NB4 (cell line): ENCODE results near the gene LYPLA2.
"Not testable (repeated sequence)": the region's sequence is repeated elsewhere in the genome, so short reads cannot be mapped to it uniquely, and the experiment has no call there.

Source experiments
- DNase-seq: peaks from one replicate; pipeline ENCODE4 v3.0.0; 2010; ENCODE audit warnings: low read depth
- H3K4me3 ChIP-seq: one replicate; pipeline ENCODE4 v1.5.1; 2011; ENCODE audit warnings: mild to moderate bottlenecking, low read depth, low read length, moderate library complexity
- MYC ChIP-seq: IDR thresholded peaks from 2 replicates; pipeline ENCODE4 v1.6.1; 2011; ENCODE audit warnings: low read depth, low read length
- POLR2A ChIP-seq: IDR thresholded peaks from 2 replicates; pipeline ENCODE4 v1.6.1; 2011; ENCODE audit warnings: mild to moderate bottlenecking; ENCODE audit not compliant: insufficient read length; ENCODE audit errors: extremely low read depth
- TF ChIP-seq, protein P1 (sequence below): IDR thresholded peaks from 2 replicates; pipeline ENCODE4 v1.6.1; 2011; ENCODE audit warnings: low read depth, low read length
- TF ChIP-seq, protein P2 (sequence below): IDR thresholded peaks from one replicate; pipeline ENCODE4 v1.5.1; 2012; ENCODE audit warnings: low read depth, low read length

LYPLA2 gene

DNA sequence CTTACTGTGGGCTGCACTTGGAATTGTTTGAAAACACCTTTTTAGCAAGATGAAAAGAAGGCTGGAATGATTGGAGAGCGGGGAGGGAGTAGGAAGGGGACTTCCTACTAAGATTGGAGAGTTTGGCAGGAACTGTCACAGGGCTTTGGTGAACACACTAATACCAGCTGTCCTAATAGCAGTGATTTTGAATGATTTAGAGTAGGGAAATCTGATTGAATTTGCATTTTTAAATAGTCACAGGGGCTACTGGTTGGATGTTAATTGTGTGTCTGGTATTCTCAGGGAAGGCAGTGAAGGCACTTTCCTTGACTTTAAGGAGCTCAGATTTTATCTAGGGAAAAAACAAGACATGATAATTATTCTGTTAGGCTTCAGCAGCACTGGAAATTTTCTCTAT lies 36.8 kb downstream of the LYPLA2 start:
- no peak for DNase-seq
- no peak overlapping the region for H3K4me3 ChIP-seq
- TF ChIP-seq MYC (no peak), POLR2A (no peak)
- TF ChIP-seq, protein P1, sequence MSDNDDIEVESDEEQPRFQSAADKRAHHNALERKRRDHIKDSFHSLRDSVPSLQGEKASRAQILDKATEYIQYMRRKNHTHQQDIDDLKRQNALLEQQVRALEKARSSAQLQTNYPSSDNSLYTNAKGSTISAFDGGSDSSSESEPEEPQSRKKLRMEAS: no peak
- TF ChIP-seq, protein P2, sequence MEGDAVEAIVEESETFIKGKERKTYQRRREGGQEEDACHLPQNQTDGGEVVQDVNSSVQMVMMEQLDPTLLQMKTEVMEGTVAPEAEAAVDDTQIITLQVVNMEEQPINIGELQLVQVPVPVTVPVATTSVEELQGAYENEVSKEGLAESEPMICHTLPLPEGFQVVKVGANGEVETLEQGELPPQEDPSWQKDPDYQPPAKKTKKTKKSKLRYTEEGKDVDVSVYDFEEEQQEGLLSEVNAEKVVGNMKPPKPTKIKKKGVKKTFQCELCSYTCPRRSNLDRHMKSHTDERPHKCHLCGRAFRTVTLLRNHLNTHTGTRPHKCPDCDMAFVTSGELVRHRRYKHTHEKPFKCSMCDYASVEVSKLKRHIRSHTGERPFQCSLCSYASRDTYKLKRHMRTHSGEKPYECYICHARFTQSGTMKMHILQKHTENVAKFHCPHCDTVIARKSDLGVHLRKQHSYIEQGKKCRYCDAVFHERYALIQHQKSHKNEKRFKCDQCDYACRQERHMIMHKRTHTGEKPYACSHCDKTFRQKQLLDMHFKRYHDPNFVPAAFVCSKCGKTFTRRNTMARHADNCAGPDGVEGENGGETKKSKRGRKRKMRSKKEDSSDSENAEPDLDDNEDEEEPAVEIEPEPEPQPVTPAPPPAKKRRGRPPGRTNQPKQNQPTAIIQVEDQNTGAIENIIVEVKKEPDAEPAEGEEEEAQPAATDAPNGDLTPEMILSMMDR: no peak

DNA sequence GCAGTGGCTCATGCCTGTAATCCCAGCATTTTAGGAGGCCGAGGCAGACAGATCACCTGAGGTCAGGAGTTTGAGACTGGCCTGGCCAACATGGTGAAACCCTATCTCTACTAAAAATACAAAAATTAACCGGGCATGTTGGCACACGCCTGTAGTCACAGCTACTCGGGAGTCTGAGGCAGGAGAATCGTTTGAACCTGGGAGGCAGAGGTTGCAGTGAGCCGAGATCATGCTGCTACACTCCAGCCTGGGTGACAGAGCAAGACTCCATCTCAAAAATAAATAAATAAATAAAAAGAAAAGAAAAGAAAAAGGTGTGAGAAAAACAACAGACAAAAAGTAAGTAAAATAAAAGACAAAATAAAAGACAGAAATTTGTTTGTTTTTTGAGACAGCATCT lies 43.2 kb downstream of the LYPLA2 start:
- H3K4me3 ChIP-seq, DNase-seq: not testable (repeated sequence)

DNA sequence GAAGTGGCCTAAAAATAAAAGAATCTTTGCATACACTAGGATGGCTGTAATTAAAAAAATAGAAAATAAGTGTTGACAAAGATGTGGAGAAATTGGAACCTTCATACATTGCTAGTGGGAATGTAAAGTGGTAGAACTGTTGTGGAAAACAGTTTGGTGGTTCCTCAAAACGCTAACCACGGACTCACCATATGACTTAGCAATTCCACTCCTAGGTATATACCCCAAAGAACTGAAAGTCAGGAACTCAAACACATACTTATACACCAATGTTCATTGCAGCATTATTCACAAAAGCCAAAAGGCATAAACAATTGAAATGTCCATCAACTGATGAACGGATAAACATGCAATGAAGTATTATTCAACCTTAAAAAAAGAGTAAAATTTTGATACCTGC lies 45.1 kb downstream of the LYPLA2 start:
- TF ChIP-seq MYC (no peak), POLR2A (no peak)
- TF ChIP-seq, protein P2: no peak
- TF ChIP-seq, protein P1: no peak
- DNase-seq: peak; percentile 64
- no peak overlapping the region for H3K4me3 ChIP-seq

DNA sequence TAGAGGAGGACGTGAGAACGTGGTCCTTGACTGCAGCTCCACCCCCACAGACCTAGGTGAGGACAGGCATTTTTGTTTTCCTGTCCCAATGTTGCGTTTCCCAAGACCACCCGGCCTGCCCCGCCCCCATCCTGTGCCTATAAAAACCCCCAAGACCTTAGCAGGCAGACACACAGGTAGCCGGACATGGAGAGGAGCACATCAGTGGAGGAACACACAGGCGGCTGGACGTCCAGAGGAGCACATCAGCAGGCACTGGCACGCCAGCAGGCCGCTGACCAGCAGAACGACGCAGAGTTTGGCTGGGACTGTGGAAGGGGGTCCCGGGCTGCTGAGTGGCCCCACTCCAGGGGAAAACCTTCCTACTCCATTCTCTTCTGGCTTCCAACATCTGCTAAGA lies 47.0 kb downstream of the LYPLA2 start:
- no peak for DNase-seq
- TF ChIP-seq, protein P1: no peak
- TF ChIP-seq POLR2A (no peak), MYC (no peak)
- TF ChIP-seq, protein P2: no peak
- H3K4me3 ChIP-seq: no peak overlapping the region

DNA sequence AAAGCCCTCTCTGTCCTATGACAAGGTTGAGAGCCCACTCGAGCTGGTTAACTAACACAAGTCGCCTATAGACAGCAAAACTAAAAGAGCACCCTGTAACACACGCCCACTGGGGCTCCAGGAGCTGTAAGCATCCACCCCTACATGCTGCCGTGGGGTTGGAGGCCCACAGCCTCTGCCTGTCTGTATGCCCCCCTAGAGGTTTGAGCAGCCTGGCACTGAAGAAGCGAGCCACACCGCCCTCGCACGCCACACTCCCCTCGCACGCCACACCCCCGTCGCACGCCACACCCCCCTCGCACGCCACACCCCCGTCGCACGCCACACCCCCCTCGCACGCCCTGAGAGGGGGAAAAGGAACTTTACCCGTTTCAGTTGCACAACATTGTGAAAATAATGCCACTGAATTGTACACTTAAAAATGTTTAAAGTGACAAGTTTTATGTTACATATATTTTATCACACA lies 47.5 kb downstream of the LYPLA2 start:
- peak overlapping the region; percentile 38 for H3K4me3 ChIP-seq
- peak; percentile 87 for DNase-seq
- no peak for TF ChIP-seq MYC
- TF ChIP-seq, protein P1: 0 out of 2 replicates have a peak, but pooled peaks have one; percentile 6

DNA sequence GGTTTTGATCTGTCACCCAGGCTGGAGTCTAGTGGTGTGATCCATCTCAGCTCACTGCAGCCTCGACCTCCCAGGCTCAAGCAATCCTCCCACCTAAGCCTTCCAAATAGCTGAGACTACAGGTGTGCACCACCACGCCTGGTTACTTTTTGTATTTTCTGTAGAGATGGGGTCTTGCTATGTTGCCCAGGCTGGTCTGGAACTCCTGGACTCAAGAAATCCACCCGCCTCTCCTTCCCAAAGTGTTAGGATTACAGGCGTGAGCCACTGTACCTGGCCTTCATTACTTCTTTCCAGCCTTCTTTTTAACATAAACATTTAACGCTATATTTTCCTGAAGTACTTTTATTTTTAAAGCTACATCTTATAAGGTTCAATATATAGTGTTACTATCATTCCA lies 52.7 kb downstream of the LYPLA2 start:
- TF ChIP-seq, protein P2: no peak
- TF ChIP-seq, protein P1: no peak
- TF ChIP-seq POLR2A: no peak
- no peak for TF ChIP-seq MYC
- no peak for DNase-seq
- no peak overlapping the region for H3K4me3 ChIP-seq
